CMK (cell line): ENCODE measurements around the gene ANKRD24.
A peak's percentile ranks its signal among the peaks of the same experiment; 100 is the strongest.
"Not testable (repeated sequence)": the region's sequence is repeated elsewhere in the genome, so short reads cannot be mapped to it uniquely, and the experiment has no call there.

Experiments used
- DNase-seq: peaks from one replicate; pipeline ENCODE4 v3.0.0-alpha.2; 2010; ENCODE audit warnings: low read depth

Gene ANKRD24

GRCh38 chr19:4173479-4174212, 8.8 kb upstream of the ANKRD24 start:
- no peak for DNase-seq

DNA sequence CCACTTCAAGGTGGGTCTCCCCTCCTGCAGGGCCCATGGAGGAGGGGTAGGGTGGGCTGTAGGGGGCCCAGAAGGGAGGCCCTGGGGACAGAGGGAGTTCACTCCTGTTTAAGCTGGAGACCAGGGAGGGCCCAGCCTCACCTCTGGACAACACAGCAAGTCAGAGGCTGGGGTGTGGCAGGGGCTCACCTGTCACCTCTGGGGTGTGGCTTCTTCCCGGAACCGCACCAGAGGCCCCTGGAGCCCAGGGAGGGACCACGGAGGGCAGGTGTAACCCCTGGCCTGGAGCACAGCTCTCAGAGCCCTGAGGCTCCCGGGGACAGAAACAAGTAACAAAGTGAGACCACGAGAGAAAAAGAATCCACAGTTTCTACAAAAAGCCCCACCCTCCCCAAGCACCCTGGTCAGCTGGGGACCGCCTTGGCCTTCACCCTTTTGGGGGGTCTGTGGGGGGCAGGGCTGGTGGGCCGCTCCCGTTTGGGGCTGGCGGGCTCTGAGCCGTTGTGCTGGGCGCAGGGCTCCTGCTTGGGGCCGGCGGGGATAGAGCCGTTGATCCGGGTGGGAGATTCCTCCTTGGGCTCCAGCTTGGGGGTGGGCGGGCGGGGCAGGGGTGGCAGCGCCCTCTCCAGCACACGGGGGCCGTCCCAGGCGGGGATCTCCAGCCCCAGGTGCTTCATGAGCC, 8.1 kb upstream of the ANKRD24 start:
- DNase-seq = no peak

GRCh38 chr19:4174895-4175668, 7.4 kb upstream of the ANKRD24 start:
- DNase-seq = no peak

- DNase-seq = no peak
These were observed 6.9 kb upstream of the ANKRD24 start for GRCh38 chr19:4175669-4175931.

GRCh38 chr19:4177146-4177545, 5.3 kb upstream of the ANKRD24 start:
- no peak for DNase-seq

DNA sequence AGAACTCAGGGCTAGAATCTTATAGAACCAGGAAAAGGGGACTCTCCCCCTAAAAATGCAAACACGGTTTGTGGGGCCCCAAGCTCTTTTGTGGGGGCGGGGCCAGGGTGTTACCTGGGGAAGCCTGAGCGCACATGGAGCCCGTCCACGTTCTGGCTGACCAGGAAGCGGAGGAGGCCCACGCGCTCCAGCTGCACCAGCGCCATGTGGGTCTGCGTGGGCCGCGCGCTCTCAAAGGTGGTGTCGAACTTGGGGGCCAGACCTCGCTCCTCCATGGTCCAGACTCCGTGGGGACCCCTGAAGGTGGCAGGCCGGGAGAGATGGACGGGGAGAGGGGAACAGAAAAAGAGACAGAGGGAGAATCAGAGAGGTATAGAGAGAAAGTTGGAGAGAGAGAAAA, 3.5 kb upstream of the ANKRD24 start:
- DNase-seq = no peak

GRCh38 chr19:4181053-4181508, 1.4 kb upstream of the ANKRD24 start:
- peak; percentile 45 for DNase-seq

DNA sequence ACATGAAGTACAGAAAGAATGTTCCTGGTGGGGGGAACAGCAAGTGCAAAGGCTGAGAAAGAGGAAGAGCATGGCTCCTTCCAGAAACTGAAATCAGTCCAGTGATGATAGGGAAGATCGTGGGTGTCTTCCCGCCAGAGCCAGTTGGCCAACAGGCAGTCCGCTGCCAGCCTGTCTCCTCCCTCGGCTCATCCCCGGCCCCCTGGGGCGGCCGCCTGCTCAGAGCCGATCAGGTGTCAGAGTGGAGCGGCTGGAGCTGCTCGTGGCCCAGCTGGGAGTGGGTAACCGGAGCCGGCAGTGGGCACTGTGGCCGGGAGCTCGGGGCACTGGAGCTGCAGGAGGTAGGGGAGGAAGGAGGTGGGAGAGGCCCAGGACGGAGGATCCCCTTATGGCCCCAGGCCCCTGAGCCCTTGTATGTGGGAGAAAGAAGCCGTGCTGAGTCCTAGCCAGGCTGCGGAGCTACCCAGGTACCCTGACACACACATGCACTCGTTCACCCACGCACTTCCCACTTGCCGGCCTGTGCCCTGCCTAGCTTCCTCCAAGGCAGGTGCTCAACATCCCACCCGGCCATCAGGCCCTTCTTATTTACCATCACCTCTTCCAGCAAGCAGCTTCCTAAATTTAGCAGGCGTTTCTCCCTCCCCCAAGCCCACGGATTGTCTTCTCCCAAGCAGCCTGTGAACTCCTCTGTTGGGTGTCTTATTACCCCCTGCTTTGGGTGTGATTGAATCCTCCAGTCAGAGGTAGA, 1.7 kb downstream of the ANKRD24 start:
- DNase-seq = no peak

DNA sequence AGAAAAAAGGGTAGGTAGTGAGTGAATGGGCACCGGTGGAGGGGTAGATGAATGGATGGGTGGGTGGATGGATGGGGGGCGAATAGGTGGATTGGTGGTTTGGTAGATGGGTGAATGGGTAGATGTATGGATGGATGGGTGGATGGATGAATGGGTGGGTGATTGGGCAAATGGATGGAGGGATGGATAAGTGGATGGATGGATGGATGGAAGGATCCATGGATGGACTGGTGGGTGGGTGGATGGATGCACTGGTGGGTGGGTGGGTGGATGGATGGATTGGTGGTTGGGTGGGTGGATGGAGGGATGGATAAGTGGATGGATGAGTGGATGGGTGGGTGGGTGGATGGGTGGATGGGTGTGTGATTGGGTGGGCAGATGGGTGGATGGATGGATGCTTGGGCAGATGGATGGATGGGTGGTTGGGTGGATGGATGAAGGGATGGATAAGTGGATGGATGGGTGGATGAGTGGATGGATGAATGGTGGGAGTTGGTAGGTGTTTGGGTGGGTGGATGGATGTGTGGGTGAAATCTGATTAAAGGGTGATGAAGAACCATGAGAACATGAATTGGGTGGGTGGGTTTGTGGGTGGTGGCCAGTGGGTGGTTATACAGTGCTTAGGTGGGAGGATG, 2.3 kb downstream of the ANKRD24 start:
- DNase-seq = no peak

GRCh38 chr19:4185413-4186086, 3.1 kb downstream of the ANKRD24 start:
- no peak for DNase-seq

DNA sequence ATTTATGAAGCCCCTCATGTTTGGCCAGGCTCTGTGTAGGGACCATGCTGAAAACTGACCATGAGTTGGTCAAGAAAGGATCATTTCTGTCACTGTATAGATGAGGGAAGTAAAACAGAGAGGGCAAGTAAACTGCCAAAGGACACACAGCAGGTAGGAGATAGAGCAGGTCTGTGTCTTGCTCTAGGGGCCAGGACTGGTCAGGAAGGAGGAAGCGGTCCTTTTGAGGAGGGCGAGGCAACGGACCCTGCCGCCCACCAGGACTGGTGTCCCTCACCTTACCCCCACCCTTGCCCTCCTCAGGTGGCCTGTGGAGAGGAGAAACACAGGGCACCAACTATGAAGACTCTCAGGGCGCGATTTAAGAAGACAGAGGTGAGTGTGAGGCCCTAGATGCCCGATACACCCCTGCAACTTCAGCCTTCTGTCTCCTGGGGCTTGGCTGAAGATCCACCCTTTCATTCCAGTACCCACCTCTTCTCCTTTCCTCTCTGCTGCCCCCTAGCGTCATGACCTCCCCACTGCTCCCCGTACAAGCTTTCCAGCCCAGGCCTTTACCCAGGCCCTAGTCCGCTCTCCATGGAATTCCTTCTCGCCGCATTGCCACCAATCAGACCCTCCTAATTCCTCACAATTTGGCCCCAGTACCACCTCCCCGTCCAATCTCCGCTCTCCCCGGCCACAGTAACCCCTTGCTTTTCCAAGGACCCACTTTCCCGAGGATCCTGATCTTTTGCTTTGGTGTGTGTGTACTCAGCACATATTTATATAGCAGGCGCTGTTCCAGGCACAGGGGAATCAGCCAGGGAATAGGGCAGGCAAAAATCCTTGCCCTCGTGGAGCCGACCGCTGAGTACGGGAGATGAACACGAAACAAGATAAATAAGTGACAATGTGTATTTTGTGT, 3.9 kb downstream of the ANKRD24 start:
- DNase-seq = no peak

- no peak for DNase-seq
These were observed 5.0 kb downstream of the ANKRD24 start for GRCh38 chr19:4187313-4188122.

- no peak for DNase-seq
These were observed 7.2 kb downstream of the ANKRD24 start for GRCh38 chr19:4189641-4190040.

DNA sequence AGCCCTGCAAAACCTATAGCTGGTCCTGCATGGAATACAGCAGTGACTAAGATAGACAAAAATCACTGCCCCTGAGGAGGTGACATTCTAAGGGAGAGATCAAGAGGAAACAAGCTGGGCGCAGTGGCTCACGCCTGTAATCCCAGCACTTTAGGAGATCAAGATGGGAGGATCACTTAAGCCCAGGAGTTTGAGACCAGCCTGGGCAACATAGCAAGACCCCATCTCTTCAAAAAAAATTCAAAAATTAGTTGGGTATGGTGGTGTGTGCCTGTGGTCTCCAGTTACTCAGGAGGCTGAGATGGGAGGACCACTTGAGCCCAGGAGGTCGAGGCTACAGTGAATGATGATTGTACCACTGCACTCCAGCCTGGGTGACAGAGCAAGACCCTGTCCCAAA, 10.0 kb downstream of the ANKRD24 start:
- not testable (repeated sequence) for DNase-seq

DNA sequence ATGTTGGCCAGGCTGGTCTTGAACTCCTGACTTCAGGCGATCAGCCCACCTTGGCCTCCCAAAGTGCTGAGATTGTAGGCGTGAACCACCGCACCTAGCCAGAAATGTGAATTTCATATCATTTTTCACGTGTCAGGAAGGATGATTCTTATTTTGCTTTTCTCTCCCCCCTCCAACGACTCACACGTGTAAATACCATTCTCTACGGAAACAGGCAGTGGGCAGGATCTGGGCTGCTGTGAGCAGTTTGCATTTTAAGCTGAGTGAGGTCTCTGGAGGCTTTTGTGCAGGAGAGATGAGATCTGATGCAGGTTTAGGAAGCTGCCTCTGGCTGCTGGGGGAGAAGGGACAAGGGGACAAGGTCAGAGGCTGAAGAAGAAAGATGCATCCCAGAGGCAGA, 11.9 kb downstream of the ANKRD24 start:
- no peak for DNase-seq

- no peak for DNase-seq
These were observed 13.5 kb downstream of the ANKRD24 start for GRCh38 chr19:4196009-4196408.

GRCh38 chr19:4196587-4197148, 14.2 kb downstream of the ANKRD24 start:
- DNase-seq = no peak

DNA sequence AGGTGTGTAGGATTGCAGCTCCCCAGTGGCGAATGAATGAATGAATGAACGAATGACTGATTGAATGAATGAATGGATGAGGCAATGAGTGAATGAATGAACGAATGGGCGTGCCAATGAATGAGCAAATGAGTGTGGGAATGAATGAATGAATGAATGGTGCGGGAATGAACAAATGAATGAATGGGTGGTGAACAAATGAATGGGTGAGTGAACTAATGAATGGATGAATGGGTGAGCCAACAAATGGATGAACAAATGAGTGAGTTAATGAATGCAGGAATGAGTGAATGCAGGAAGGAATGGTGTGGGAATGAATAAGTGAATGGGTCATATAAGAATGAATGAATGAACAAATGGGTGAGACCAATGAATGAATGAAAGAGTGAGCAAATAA, 14.7 kb downstream of the ANKRD24 start:
- DNase-seq = no peak
